KG1 (cell line): ENCODE results near the gene FOCAD.

Experiments
- DNase-seq: peaks from one replicate; lab custom pipeline; 2025; lab: John Stamatoyannopoulos, UW

FOCAD gene

DNA sequence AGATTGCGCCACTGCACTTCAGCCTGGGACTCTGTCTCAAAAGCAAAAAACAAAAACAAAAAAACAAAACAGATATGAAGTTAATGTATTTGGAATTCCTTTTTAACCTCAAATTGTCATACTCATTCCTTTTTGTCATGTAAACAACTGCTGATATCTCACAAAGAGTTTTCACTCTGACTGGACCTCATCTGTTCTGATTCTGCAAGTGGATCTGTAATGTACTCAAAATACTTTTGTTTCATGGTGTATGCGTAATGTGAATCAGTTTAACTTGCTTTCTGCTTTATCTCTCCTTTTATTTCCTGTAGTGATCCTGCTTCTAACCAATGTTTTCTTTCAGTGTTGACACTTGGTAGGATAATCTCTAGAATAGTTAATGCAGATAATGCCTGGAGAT is 106.7 kb downstream of the FOCAD start:
- no peak for DNase-seq

DNA sequence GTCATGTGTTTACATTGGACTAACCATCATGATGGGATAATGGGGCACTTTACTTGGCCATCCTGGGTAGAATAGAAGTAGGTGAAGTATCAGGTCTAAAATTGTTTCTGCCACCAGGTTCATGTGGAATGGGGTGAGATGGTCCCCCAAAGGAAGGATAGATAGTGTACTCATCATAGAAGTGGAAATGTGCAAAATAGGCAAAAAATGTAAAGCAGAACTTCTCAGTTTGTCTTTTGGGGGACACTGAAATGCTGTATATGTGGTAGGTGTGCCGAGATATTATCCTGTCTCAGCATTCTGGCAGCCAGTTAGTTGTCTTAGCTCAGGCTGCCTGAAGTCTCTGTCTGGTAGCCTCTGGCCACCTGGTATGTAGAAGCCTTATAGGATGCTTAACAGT is 107.6 kb downstream of the FOCAD start:
- no peak for DNase-seq

DNA sequence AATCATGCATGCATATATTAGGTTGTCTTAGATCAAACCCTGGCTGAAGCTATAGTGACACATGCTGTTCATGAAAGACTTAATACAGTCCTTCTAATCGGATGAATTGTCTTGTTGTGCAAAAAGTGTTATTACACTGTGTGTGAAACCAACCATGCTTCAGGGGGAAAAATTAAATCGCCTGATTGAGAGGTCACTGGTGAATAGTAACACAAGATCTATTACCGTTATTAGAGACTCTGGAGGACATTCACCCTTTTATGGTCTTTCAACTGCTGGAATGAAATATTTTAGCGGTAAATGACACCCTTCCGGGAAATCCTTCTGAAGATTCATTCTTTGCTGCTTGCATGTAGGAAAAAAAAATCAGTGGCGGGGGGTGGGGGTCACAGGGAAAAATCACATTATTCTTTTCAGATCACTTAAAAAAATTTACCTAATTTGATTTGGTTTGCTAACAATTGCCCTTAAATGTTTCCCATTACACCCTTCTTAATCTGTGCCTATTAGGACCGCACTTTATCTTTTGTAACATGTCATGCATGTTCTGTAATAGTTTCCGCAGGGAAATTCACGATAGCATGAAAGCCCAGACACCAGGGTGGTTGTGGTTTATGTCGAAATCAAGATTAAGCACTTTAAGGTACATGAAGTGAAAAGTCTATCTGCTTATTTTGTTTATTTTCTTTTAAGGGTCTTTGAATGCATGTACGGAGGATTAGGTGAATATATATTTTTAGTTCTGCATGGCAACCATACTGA is 120.6 kb downstream of the FOCAD start:
- DNase-seq: no peak

DNA sequence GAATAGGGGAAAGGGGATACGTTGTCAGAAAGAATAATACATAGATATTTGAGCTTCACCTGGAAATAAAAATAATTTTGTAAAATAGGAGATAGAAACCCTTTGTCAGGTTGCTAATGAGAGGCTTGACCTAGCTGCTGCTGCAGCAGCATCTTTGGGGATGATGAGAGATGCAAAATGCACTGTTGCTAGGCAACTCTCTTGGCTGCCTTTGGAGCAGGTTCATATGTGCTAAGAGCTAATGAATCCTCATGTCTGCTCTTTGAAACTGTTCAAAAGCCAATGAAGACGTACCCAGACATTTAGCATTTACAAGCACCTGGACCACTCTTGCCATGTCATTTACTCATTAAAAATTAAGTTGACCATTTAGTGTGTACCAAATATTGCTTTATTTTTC is 121.7 kb downstream of the FOCAD start:
- DNase-seq: no peak

DNA sequence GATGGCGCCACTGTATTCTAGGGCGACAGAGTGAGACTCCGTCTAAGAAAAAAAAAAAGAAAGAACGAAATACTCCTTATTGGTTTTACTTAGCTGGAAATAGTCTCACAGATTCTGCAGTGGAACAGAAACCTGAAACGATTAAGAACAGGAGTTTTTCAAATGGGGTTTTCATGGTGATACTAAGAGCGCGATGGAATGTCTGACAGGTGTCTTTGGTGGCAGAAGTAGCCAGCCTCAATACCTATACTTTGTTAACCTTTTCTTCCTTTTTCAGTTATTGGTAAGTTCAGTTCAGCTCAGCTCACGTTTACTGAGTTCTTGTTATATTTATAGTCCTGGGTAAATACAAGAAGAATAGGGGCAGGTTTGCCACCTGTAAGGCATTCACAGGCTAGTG is 123.9 kb downstream of the FOCAD start:
- DNase-seq: no peak

DNA sequence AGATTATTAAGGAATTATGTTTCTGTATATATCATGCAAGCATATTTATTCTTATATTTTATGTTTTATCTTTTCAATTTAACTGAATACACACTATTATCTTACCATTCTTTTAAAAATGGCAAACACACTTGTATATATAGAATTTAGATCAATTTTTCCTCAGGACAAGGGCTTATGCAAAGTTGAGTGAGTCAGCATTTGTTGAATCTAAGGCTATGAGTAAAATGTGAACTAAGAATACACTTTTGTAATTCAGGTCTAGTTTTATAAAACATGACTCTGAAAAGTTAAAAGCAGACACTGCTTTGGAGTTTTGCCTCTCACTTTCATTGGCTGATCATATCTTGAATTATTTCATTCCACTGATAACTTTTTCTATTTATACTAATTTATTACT is 127.8 kb downstream of the FOCAD start:
- no peak for DNase-seq

DNA sequence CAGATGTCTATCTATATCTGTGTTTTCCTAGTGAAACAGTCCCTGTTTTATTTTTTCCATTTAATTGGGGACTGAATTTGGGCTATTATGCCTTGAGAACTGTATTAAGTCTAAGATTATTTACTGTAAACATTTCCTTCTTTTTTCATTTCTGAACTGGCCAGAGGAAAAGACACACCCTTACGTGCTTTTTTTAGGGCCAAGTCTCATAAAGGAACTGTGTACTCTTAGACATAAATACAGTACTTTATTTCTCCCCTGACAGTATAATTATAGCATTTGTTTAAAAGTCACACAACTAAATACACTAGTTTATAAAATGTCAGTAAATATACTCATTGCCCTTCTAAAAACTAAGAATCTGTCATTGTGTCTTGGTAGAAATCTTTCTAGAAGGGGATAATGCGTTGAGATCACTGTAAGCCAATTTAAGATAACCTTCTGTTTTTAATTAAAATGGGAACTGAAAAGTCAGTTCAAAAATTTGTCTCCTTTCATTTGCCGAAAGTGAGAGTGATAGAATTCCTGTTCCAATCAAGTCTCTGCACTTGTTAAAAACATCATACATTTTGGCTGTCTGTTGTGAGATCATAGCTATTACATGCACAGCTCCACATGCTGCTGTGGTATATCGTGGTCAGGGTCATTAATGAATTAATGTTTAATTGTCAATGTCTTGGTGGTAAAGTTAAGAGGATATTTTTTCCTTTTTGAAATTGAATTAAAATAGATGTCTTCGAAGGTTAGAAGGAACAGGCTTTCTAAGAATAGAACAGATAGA is 132.1 kb downstream of the FOCAD start:
- DNase-seq: no peak

DNA sequence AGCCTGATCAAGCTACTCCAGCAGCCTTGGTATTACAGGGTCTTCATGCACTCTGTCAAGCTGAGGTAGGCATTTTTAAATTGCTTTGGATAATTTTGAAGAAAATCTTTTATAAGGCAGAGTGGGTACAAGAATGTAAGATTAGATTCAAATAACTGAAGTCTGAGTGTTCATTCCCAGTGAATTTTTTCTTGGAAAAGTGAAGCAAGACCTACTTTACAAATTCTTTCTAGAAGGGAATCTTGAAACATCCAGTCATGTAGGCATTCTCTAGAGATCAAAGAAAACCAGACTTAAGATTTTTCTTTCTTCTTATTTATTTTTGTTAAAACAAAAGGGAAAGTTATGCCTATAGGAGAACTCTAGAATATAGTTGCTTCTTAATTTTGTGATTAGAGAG is 139.0 kb downstream of the FOCAD start:
- no peak for DNase-seq

DNA sequence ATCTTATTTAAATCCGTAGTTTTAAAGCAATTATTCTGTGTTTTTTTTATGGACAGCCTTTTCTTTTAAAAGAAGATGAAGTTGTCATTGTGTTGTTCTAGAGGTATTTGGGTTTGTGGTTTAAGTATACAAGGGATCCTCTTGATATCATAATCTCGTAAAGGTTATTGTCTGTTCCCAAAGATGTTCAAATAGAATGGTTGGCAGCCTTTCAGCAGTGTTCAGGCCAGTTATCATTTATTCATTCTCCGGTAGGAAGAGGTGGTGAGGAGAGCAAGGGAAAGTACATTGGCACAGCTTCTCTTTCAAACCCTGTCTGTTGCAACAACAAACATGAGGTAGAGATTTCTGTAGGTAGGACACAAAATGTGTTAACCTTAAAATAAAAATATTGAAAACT is 147.0 kb downstream of the FOCAD start:
- no peak for DNase-seq

DNA sequence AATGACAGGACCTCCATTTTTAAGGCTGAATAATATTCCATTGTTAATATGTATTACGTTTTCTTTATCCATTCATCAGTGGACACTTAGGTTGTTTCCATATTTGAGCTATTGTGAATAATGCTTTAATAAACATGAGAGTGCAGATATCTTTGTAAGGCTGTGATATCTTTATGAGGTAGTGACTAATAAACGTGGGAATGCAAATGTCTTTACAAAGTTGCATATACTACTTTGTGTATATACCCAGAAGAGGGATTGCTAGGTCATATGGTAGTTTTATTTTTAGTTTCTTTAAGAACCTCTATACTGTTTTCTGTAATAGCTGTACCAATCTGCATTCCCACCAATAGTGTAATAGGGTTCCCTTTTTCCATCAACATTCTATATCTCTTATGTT is 148.7 kb downstream of the FOCAD start:
- no peak for DNase-seq

DNA sequence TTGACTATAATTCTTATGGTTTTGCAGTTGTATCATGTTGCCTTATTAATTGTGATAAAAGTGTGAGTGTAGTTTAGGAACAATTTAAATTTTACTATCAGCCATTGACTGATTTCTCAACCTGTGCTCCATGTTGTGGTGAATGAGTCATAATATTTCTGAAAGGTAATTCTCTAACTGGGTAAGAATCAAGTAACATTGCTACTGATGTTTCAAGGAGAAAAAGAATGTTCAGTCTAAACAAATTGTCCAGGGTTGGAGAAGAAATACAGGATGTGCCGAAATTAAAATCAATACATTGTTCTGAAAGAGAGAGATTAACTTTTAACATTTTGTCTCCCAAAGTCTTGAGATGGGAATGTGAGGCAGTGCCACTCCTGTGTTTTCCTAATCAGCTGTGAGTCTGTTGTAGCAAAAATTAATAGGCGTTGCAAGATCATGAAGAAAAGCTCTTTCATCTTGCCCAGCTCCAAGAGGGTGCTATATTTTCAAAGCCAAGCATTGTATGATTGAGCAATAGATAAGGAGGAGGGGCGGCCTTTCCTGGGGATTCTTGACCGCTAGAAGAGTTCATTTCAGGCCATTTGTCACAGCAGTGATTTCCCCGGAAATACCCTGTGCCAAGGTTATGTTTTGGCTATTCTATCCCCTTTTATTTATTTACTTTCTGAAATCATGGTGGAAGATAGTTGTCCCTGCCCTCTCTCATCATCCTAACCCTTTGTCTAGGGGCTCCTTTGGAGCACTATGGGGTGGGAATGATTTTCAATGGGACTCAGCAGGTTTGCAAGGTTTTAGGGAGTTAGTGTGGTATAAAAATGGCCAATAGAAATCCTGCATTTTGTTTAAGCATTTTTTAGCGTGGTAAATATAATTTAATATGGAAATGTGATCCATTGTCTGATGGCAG is 151.6 kb downstream of the FOCAD start:
- DNase-seq: no peak

DNA sequence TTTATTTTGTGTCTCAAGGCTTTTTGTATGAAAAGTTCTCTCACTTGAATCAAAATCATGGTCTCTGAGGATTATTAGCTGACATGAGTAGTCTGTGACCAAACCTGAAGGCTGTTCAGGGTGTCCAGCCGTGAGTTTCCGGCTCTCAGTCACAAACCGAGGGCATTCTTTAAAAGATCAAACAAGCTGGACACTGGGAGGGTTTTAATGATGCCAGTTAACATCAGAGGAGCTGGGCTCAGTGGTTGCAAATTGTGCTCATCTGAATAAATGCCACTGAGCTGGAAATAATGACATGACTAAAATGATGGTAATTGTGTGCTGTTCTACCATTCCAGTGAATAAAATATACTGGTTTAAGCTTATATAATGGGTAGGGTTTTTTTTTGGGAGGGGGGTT is 153.1 kb downstream of the FOCAD start:
- DNase-seq: no peak

DNA sequence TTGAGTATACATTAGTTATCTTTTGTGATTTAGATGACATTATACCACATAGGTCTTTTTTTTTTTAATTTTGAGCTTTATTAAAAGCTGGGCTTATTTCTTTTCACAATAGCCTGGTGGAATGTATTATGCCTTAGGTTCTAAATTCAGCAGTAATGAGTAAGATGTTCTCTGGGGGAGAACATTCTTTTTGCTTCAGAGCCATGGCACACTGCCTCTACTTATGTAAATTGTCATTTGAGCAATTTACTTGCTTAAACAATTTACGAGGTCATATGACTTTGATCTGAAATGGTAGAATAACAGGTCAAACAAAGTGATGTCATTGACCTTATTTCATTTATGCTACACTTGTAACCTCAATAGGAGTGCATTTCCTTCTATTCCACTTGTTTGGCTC is 154.2 kb downstream of the FOCAD start:
- DNase-seq: no peak

DNA sequence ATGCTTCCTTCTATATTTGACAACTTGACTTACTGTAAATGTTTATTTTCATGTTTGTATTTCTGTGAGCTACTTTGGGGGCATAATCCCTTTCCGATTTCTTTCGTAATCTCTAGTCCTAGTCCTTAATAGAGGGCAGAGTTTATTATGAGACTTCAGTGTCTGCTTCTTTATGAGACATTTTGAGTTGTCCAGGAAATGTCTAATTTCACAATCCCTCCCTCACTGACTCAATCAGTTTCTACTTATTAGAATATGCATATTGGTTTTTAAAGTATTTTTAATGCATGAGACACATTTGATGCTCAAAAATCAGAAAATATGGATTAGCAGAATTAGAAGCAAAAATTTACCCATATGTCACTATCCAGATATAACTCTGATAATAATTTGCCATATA is 160.9 kb downstream of the FOCAD start:
- no peak for DNase-seq

DNA sequence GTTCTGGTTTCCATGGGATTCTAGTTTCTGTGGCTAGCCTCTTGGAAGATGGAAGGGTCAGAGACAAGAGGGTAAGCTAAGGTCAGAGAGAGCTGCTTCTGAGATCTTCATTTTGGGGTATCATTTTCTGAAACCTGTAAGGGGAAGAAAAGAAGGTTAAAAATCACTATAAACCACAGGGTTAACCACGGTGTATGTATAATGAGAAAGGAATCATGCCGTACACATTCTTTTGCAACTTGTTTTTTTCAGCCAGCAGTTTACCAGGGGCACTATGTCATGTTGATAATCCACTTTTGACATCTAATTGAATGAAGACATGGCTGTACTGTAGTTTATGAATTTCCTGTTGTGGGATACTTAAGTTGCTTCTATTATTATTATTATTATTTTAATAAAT is 164.4 kb downstream of the FOCAD start:
- no peak for DNase-seq

DNA sequence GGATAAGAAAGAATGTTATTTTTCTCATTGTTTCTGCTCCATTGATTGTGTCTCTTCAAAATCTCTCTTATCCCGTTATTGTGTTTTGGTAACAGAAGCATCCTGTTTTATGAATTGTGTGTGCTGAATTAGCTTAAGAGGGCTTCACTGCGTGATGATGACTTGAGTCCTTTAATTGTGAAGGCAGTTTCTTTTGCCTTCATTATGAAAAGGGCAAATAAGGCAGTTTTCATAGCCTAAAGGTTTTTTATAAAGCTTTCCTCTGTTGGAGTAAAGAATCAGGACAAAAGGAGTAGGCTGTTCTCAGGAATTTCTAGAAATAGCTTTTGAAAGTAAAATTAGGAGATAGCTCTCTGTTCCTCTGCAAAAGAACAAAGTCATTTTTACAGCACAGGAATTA is 169.8 kb downstream of the FOCAD start:
- no peak for DNase-seq

DNA sequence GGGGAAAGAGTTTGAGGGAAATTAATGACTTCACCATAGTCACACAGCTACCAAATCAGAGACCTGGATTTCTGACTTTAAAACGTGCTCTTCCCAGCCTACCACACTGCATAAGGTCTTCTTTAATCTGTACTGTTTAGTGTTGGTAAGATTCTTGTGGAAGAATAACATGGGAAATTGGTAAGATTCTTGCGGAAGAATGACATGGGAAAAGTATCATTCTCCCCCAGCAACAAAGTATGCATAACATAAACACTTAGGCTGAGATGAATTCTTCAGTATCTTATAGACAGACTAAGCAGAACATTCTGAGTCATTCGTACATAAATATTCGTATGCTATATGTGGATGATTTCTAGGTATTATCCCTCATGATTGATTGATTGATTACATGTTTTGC is 170.4 kb downstream of the FOCAD start:
- no peak for DNase-seq

DNA sequence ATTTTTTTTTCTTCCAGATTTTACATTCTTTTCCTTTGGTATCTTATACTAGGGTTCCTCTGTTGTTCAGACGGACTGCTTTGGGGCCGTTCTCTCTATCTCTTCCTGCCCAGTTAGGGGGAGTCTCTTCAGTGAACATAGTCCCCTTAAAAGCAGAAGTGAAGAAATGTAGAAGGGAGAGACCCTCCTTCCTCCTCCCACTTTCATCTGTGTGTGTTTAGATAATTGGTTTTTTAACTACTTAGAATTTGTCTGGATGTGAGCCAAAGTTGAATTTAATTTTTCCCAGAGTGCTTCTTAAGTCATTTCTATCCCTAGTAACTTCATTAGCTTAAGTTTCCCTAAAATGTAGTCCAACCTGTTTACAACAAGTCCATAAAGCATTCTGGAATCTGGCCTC is 179.9 kb downstream of the FOCAD start:
- DNase-seq: no peak

DNA sequence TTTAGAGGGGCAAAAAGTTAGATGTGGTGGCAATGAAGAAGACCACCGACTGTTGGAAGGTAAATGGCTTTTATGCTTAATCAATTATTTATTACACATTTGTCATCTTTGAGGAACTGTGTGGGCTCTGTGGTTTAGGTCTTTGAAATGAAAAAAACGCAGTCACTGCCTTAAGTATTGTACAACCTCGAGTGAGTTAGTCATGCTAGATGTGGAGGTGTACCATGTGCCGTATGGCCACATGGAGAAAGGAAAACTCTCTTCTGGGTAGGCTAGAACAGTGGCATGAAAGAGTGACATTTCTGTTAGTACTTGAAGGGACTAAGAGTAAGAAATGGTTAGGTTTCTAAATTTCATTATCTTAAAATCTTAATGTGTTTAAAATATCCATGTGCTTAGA is 181.3 kb downstream of the FOCAD start:
- no peak for DNase-seq

DNA sequence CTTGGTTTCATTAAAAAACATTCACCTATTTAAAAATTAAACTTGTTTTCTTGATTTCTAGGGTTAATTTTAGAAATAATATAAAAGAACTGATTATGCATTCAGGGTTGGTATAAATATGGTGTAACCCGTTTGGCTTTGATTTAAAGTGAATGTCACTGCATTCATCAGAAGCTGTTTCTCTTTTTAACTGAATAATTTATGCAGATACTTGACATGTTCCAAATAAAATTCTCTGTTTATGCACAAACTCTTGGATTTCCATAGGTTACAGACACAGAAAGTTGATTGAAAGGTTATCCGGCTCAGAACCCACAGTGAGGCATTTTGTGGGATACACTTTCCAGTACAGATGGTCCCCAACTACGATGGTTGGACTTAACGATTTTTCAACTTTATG is 186.1 kb downstream of the FOCAD start:
- DNase-seq: no peak

DNA sequence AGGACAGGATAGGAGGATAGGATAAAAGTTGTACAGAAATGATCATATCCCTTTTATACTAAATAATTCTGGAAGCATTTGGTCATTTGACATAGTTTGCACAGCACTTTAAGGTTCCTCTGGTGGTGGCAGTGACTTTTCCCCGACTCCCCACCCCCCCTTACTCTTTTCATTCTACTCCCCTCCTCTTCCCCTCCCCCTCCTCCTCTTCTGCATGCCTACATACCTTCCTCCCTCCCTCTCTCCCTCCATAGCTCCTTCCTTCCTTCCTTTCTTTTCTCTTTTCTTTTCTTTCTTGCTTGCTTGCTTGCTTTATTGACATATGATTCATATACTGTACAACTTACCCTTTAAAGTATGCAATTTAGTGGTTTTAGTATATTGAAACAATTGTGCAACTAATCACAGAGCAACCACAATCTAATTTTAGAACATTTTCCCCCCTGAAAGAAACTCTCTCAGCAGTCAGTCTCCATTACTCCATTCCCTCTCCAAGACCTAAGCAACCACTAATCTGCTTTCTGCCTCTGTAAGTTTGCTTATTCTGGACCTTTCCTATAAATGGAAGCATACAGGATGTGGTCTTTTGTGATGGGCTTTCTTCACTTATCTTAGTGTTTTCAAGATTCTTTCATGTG is 188.4 kb downstream of the FOCAD start:
- DNase-seq: no peak

DNA sequence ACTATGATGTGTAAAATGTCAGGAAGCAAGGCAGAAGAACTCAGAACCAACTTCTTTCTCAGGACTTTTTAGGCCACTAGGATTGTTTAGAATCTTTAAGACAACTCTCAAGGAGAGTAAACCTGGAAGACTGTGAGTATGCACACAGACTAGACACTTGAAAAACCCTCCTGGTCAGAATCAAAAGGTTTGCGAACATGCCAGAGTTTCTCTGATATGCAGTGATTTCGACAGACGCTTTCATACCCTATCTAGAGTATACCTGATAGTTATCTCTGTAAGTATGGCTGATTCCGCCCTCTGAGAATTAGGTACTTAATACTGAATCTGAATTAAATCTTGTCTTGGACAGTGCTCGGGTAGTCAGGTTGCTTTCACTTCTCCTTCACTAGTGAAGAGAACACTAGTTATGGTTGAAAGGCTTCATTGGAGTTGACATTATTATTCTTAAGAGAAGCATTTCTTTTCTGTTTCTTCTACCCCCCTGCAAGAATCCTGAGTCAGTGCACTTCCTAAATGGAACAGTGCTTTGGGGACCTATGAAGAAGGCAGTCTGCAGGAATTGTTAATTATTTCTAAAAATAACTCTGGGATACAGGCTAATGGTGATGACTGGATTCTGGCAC is 189.3 kb downstream of the FOCAD start:
- DNase-seq: no peak
